ENCODE data around the gene PEMT. TPM values are rescaled to one million over a fixed set of nuclear protein-coding genes. Genes with fewer than 3 reads are reported as not detected.

PEMT gene
- total RNA-seq, 2 donors from 2014 or later, result 38.3 to 52.7 TPM

GRCh38 chr17:17510456-17511292 lies 80.8 kb downstream of the PEMT start:
- no peak for DNase-seq
- Mint-ChIP-seq H3K4me1 (no peaks in the 10 kb centered on the region), H3K27ac (peak overlapping the region; percentile 44), H3K27me3 (ENCODE audit: insufficient read depth) (no peaks in the 10 kb centered on the region), H3K9me3 (no peaks in the 10 kb centered on the region), H3K4me3 (no peak overlapping the region), H3K36me3 (ENCODE audit: low read depth) (no peaks in the 10 kb centered on the region)
- H3K4me3 ChIP-seq (ENCODE audit: low read length), result no peak overlapping the region
- H3K27ac ChIP-seq (ENCODE audit: low read depth, low read length), result no peak overlapping the region
- H3K4me1 ChIP-seq (ENCODE audit: control insufficient read depth, insufficient read depth, low read length), result no peaks in the 10 kb centered on the region
- H3K27me3 ChIP-seq (ENCODE audit: control insufficient read depth, insufficient read depth, low read length, poor library complexity, severe bottlenecking), result no peaks in the 10 kb centered on the region
- WGBS, 2 experiments (ENCODE audit: insufficient coverage in 1 of 2, insufficient read length in 1 of 2), result 92 to 93% methylated on average over 14 to 20 of the region's 20 CpGs
- no peaks in the 10 kb centered on the region for H3K9me3 ChIP-seq (ENCODE audit: control insufficient read depth, low read length)
- no peak overlapping the region for H3K9ac ChIP-seq (ENCODE audit: extremely low read depth, low read length, poor library complexity, severe bottlenecking)
- TF ChIP-seq, protein P1, sequence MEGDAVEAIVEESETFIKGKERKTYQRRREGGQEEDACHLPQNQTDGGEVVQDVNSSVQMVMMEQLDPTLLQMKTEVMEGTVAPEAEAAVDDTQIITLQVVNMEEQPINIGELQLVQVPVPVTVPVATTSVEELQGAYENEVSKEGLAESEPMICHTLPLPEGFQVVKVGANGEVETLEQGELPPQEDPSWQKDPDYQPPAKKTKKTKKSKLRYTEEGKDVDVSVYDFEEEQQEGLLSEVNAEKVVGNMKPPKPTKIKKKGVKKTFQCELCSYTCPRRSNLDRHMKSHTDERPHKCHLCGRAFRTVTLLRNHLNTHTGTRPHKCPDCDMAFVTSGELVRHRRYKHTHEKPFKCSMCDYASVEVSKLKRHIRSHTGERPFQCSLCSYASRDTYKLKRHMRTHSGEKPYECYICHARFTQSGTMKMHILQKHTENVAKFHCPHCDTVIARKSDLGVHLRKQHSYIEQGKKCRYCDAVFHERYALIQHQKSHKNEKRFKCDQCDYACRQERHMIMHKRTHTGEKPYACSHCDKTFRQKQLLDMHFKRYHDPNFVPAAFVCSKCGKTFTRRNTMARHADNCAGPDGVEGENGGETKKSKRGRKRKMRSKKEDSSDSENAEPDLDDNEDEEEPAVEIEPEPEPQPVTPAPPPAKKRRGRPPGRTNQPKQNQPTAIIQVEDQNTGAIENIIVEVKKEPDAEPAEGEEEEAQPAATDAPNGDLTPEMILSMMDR (conservative IDR thresholded peaks at IDR 0.05), result no peak
- H3K36me3 ChIP-seq (ENCODE audit: control insufficient read depth, insufficient read depth, low read length), result no peaks in the 10 kb centered on the region

DNA sequence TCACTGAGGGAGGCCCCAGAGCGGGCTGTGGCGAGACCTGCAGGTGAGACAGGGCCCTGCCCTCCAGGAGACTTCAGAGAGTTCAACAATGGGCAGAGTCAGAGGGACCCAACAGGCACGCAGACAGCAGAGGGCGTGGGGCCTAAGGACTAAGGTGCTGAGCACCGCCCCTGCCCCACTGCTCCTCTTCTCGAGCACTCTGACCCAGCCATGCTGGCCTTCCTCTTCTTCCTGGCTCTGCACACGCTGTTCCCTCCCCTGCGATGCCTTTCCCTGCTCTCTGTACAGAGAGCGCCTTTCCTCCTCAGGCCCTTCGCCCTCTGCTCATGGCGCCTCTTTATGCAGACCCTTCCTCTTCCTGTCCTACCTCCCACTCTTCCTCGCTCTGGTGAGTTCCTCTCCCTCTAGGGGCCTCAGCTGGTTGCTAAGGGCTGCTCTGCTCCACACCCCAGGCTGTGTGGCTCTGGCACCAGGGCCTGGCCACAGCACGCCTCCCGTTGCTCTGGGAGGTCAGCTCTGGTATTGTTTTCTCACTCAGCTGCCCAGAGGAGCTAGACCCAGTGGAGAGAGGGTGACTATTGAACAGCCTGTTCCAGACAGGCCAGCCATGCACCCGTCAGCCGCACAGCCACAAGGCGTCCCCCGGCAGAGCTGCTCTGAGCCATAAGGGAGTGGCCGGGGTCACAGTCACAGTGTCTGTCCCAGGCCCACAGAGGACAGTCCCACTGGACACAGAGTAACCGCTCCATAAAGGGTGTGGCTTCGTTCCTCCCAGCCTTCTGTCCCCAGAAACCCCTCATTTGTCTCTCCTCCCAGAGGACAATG lies 81.7 kb downstream of the PEMT start:
- no peak for DNase-seq
- H3K4me3 ChIP-seq (ENCODE audit: low read length), result no peak overlapping the region
- no peaks in the 10 kb centered on the region for H3K4me1 ChIP-seq (ENCODE audit: control insufficient read depth, insufficient read depth, low read length)
- peak overlapping the region; percentile 37 for H3K27ac Mint-ChIP-seq
- H3K36me3 Mint-ChIP-seq (ENCODE audit: low read depth), result no peaks in the 10 kb centered on the region
- H3K9me3 Mint-ChIP-seq, result no peaks in the 10 kb centered on the region
- no peaks in the 10 kb centered on the region for H3K9me3 ChIP-seq (ENCODE audit: control insufficient read depth, low read length)
- TF ChIP-seq, protein P1 (conservative IDR thresholded peaks at IDR 0.05), result no peak
- WGBS, 2 experiments (ENCODE audit: insufficient coverage in 1 of 2, insufficient read length in 1 of 2), result 93 to 94% methylated on average over 15 to 21 of the region's 21 CpGs
- no peaks in the 10 kb centered on the region for H3K4me1 Mint-ChIP-seq
- H3K27me3 Mint-ChIP-seq (ENCODE audit: insufficient read depth), result no peaks in the 10 kb centered on the region
- H3K4me3 Mint-ChIP-seq, result no peak overlapping the region
- peak overlapping the region; percentile 32 for H3K27ac ChIP-seq (ENCODE audit: low read depth, low read length)
- no peak overlapping the region for H3K9ac ChIP-seq (ENCODE audit: extremely low read depth, low read length, poor library complexity, severe bottlenecking)
- no peaks in the 10 kb centered on the region for H3K27me3 ChIP-seq (ENCODE audit: control insufficient read depth, insufficient read depth, low read length, poor library complexity, severe bottlenecking)
- H3K36me3 ChIP-seq (ENCODE audit: control insufficient read depth, insufficient read depth, low read length), result no peaks in the 10 kb centered on the region

DNA sequence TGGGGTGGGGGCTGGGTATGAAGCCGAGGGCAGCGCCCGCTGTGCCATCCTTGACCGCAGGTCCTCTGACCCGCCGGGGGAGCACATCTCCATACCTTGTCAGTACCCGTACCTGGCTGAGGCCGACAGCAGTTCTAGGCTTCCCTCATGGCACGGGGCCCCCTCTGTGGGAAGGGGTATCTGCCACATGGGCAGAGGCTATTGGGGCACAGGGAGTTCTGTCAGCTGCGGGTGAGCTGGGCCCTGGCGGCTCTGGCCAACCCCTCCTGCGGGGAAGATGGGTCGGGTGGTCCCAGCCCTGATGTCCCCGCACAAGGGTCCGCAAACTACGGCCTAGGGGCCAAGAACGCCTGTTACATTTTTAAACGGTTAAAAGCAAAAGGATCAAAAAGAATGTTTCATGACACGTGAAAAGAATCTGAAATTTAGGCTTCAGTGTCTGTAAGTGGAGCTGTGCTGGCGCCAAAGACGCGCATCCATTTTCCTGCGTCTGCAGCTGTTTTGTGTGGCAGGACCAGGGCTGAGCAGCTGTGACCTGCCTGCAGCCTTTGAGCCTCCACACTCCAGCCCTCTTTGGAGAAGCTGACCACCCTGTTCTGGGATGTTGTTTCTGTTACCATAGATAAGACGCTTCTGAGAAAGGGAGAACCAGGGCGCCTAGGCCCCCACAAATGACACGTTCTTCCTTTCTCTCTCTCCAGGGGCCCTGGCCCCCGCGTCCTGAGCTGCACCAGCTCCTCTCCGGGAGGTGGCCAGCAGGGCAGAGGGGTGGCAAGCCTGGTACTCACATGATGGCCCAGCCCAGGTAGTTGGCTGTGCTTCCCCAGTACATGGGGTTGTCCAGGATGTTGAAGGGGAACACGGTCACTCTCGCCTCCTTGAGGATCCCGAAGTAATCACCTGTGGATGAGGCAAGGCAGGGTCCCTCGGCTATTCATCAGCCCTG lies 82.6 kb downstream of the PEMT start:
- no peaks in the 10 kb centered on the region for H3K36me3 Mint-ChIP-seq (ENCODE audit: low read depth)
- WGBS, 2 experiments (ENCODE audit: insufficient coverage in 1 of 2, insufficient read length in 1 of 2), result 92 to 93% methylated on average over 22 to 33 of the region's 33 CpGs
- H3K4me3 Mint-ChIP-seq, result no peak overlapping the region
- TF ChIP-seq, protein P1 (conservative IDR thresholded peaks at IDR 0.05), result no peak
- Histone ChIP-seq H3K36me3 (ENCODE audit: control insufficient read depth, insufficient read depth, low read length) (no peaks in the 10 kb centered on the region), H3K4me1 (ENCODE audit: control insufficient read depth, insufficient read depth, low read length) (no peaks in the 10 kb centered on the region), H3K9me3 (ENCODE audit: control insufficient read depth, low read length) (no peaks in the 10 kb centered on the region), H3K27ac (ENCODE audit: low read depth, low read length) (no peak overlapping the region), H3K9ac (ENCODE audit: extremely low read depth, low read length, poor library complexity, severe bottlenecking) (no peak overlapping the region), H3K4me3 (ENCODE audit: low read length) (no peak overlapping the region), H3K27me3 (ENCODE audit: control insufficient read depth, insufficient read depth, low read length, poor library complexity, severe bottlenecking) (no peaks in the 10 kb centered on the region)
- H3K4me1 Mint-ChIP-seq, result no peaks in the 10 kb centered on the region
- H3K27ac Mint-ChIP-seq, result peak overlapping the region; percentile 37
- no peaks in the 10 kb centered on the region for H3K27me3 Mint-ChIP-seq (ENCODE audit: insufficient read depth)
- H3K9me3 Mint-ChIP-seq, result no peaks in the 10 kb centered on the region
- DNase-seq, result no peak
